HPDE6-E6E7 (cell line): ENCODE data around the gene TLE3.

Experiments used
- DNase-seq: peaks from one replicate; pipeline ENCODE4 v3.0.0; 2011; ENCODE audit warnings: missing footprints; ENCODE audit errors: extremely low spot score

Gene TLE3

DNA sequence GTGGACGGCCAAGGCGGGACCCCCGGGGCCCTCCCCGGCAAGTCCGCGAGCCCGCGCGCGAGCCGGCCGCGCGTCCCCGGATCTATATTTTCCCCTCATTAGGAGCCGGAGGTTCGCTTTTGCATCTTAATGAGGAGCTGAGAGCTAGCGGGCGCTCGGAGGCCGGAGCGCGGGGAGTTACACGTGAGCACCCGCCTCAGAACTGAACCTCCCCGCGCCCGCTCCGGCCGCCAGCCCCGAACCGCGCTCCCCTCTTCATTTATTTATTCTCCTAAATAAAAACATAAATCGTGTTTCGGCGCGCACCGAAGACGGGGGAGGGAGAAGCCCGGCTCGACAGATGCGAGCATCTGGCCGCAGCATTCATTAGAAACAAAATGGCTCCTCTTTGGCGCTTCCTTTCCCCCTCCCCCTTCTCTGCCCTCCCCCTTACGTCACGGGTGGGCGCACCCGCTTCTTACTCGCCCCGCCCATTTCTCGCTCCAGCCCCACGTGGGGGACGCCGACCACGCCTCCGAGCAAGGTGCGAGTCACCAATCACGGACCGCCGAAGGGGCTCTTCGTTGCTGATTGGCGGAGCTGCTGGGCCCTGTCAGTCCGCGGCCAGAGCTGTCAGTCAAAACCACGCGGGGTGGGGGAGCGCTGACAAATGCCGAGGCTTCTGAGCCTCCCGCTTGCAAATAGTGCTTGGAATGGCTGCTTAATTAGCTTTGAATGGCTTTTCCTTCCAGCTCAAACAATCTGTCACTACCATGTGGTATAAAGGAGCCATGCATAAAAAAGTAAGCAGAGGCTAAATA is 1.6 kb upstream of the TLE3 start:
- peak; percentile 100 for DNase-seq

DNA sequence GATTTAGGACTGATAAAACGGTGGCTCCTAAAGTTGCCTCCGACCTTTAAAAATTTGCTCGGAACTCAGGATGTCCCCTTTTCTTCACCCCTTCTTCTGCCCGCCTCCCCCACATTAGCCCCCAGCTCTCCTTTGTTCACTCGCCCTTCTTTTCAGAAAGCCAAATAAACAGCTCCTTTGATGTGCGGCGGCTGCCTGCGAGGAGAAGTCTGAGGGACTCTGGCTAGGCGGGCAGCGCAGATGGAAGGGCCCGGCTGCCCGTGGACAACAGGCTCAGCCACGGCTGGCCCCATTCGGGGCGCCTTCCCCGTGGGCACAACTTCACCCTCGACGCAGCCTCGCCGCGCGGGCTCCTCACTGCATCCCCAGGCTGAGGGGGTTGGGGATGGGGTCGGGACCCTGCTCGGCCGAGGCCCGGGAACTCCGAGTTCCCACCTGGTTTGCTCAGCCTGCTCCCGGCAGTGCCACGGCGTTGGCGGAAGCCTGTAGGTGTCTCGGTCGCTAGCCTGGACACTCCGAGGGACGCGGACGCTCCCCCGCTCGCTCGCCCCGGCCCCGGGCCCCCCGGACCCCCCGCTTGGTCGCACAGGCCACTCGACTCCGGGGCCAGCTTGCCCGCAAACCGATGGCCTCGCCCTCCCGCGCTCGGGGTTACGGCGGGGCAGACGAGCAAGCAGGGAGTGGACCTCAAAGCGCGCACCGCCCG is 897 bp upstream of the TLE3 start:
- DNase-seq: no peak

GRCh38 chr15:70098153-70098460 is 390 bp upstream of the TLE3 start:
- no peak for DNase-seq

GRCh38 chr15:70097063-70097320 is 725 bp downstream of the TLE3 start:
- no peak for DNase-seq

GRCh38 chr15:70096215-70097062 is 1.3 kb downstream of the TLE3 start:
- no peak for DNase-seq

DNA sequence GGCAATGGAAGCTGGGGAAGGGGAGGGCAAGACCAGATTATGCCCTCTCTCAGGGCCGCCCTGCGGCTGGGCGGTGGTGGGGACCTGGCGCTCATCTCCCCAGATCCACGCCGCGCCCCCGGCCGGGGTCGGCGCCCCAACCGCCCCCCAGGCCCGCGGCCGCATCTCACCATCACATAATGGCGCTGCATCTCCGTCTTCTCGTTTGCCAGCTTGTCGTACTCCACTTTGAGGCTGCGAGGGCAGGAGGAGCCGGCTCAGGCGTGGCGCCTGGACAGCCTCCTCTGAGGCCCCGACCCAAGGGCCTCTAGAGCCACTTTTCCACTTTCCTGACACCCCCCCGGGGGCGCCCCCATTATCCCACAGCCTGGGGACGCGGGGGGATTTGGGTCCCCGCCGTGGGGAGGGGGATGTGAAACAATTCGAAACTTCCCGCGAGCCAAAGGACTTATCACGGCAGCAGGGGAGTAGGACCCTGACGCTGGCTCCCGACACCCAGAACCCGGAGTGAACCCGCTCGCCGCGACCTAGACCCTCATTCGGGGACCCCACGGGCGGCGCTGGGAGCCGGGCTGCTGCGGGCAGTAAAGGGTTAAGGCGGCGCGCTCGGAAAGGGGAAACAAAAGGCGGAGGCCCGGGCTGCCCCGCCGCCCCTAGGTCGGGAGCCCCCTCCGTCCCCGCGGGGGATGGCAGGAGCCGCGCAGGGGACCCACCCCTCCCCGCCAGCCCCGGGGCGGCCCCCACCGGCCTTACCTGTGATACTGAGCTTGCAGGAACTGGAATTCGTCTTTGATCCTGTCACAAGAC is 2.1 kb downstream of the TLE3 start:
- DNase-seq: no peak

DNA sequence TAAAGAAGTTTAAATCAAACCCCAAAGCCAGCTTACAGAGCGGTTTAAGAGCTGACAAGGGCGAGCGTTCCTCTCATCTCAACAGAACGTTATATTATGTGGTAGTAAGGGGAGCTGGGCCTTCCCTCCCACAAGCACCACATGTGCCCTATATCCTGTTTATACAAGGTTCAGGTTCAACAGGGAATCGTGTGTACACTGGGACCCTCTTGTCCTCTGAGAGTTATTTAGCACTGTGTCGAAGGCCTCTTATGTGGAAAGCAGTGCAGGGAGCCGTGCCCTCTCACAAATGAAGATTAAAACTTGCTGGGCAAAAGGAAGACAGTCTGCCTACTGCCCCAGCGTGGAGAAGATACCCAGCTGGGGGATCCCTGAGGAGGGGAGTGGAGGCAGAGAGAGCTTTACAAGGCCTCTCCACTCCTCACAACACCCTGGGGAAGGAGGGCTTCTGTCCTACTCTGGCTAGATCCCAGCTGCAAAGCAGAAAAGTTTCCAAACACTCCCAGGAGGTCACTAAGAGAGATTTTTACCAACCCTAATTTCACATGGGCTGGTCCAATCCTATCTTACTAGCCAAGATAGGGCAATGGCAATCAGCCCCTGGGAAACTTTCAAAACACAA is 2.9 kb downstream of the TLE3 start:
- DNase-seq: no peak

GRCh38 chr15:70093481-70094319 is 4.0 kb downstream of the TLE3 start:
- no peak for DNase-seq

DNA sequence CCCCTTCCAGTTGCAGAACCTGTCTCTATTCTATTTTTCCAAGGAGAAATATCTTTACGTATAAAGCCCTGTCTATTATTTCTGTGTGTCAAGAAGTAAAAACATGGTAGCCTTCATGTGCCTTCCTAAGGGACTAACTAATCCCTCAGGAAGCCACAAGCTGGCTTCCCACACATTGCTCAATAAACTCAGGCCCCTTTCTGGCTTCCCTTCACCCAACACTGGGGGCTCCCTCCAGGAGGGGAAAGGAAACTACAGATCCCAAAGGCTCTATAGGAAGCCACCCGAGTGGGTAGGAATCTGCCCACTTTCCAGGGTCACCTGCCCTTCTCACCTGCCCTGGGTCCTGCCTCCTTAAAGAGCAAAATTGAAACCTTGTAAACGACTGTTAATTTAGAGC is 4.6 kb downstream of the TLE3 start:
- no peak for DNase-seq

GRCh38 chr15:70092464-70093027 is 5.2 kb downstream of the TLE3 start:
- no peak for DNase-seq

GRCh38 chr15:70091726-70092463 is 5.8 kb downstream of the TLE3 start:
- no peak for DNase-seq

DNA sequence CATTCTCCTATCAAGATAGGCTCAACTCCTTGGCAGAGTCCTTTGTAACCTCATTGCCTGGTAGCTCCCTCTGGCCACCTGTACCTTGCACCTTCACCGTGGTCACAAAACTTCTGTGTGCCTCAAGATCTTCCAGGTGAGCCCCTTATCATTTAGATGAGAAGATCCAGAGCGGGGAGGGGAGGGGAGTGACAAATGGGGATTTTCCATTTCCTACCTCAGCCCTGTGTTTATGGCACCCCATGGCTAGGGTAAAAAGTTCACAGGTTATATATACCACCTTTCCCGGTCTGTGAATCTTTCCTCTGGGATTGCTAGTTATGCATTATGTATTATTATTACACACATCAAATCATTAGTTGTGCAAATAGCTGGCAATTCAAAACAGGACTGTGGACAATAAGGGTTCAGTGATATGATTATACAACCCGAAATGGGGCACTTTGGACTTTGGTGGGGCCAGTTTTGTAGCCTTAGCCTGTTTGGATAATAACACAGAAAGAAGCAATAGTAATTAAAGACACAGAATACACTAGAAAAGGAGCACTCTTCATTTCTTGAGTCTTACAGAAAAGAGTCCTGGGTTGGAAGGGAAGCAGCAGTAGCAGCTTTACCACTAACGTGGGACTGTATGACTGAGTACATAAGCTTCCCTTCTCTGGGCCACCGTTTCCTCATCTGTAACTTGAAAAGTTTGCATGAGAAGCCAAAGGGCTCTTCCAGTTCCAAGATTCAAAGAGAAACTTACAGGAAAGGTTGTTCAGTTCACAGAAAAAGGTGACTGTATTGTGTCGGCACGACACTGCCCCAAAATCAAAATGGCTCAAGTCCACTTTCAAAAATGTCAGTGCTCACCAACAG is 7.1 kb downstream of the TLE3 start:
- no peak for DNase-seq

DNA sequence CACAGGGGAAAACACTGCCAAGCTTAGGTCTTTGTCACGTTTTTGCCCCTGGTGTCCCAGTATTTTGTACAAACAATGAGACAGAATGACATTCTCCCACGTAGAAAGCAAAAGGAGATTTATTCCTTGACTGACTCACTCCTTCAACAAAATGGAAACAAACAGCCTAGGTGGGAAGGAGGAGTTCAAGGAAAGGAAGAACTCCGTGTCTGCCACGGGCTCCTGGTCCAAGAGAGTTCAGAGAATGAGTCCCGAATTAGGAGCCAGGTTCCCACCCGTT is 8.1 kb downstream of the TLE3 start:
- DNase-seq: no peak

GRCh38 chr15:70088887-70089691 is 8.6 kb downstream of the TLE3 start:
- no peak for DNase-seq

- no peak for DNase-seq
Measured at GRCh38 chr15:70088455-70088854, 9.3 kb downstream of the TLE3 start.

- no peak for DNase-seq
Measured at GRCh38 chr15:70087708-70088352, 9.9 kb downstream of the TLE3 start.

DNA sequence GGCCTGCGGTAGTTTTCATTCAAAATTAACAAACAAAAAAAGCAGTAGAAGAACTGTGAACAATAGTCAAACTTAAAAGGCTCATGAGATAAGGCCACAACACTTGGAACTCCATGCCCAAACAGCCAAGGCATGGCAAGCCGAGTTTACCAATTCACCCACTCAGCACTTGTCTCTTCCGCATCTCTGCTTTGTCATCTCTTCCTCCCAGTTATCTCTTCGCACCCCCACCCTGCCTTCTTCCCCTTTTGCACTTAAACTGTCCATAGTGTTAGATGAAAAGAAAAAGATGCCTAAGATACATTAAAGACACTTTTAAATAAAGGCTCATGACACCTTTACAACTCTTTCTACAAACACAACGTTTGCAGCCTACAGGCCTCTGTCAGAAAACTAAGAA is 11.1 kb downstream of the TLE3 start:
- no peak for DNase-seq

GRCh38 chr15:70084461-70084860 is 13.3 kb downstream of the TLE3 start:
- DNase-seq: no peak
